Thyroid gland (tissue), 4 donors: ENCODE measurements around the gene MCM3AP.

Source experiments
- POLR2A ChIP-seq, 2 donors: fragments of 450-650 bp; IDR thresholded peaks; one replicate each; pipeline ENCODE4 v1.6.1; 2017; ENCODE audit warnings: antibody characterized with exemption in 2 of 2, mild to moderate bottlenecking in 2 of 2, moderate library complexity in 1 of 2
- TF ChIP-seq, protein P1 (sequence below), 6 experiments: fragments of 200-600 bp in 3 of 6; fragments of 450-650 bp in 3 of 6; sonication (generic) in 3 of 6; IDR thresholded peaks; one replicate each; pipeline ENCODE4 v1.5.1; 2016 to 2019; ENCODE audit warnings: antibody characterized with exemption in 6 of 6, mild to moderate bottlenecking in 2 of 6, inconsistent platforms in 1 of 6, moderate library complexity in 1 of 6

DNA sequence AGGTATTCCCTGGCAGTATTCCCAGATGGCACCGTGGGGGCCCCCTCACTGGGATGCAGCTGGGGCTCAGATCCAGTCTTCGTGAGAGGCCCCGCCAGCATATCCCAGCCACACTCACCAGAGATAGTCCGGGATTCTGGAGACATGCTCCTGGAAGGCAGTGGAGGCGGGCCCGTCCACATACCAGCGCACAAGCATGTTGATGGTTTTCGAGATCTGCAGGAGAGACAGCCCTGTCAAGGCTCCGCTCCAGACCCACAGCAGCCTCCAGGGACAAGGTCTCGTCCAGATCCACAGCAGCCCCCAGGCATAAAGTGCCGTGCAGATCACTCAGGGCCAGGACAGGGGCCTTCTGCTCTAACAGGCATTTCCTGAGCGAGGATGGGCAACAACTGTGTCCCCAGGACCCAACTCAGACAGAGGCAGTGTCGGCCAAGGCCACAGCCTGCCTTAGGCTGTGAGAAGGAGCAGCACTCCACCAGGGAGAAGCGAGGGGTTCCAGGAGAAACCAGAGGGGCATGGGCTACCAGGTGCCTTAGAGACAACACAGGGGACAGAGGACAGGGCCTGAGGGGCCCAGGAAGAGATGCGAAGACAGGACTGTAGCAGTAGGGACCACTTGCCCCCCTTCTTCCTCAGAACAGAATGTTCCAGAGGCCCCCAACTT lies 71.7 kb downstream of the MCM3AP start:
- TF ChIP-seq POLR2A (IDR thresholded peaks at IDR 0.05): no peak
- TF ChIP-seq, protein P1, sequence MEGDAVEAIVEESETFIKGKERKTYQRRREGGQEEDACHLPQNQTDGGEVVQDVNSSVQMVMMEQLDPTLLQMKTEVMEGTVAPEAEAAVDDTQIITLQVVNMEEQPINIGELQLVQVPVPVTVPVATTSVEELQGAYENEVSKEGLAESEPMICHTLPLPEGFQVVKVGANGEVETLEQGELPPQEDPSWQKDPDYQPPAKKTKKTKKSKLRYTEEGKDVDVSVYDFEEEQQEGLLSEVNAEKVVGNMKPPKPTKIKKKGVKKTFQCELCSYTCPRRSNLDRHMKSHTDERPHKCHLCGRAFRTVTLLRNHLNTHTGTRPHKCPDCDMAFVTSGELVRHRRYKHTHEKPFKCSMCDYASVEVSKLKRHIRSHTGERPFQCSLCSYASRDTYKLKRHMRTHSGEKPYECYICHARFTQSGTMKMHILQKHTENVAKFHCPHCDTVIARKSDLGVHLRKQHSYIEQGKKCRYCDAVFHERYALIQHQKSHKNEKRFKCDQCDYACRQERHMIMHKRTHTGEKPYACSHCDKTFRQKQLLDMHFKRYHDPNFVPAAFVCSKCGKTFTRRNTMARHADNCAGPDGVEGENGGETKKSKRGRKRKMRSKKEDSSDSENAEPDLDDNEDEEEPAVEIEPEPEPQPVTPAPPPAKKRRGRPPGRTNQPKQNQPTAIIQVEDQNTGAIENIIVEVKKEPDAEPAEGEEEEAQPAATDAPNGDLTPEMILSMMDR (IDR thresholded peaks at IDR 0.05): no peak
